Right lobe of liver (tissue), 6 donors: ENCODE results near the gene TTC31. TPM values are rescaled to one million over a fixed set of nuclear protein-coding genes. Genes with fewer than 3 reads are reported as not detected.

ENCODE experiments used
- ATAC-seq, 4 donors: fragments of 200-7000 bp; cut with Tn5 transposase; one replicate each; pipeline ENCODE4 v1.9.1; 2020; ENCODE audit warnings: mild to moderate bottlenecking in 4 of 4, moderate library complexity in 4 of 4
- DNase-seq, 3 donors: peaks; one replicate each; pipeline ENCODE4 v3.0.0-alpha.2; 2020
- H3K27ac ChIP-seq, 3 donors: fragments of 200-600 bp; one replicate each; pipeline ENCODE4 v1.8.0; 2022
- H3K27me3 ChIP-seq, 2 donors: fragments of 200-600 bp; one replicate each; pipeline ENCODE4 v1.8.0; 2022
- H3K36me3 ChIP-seq, 4 donors: fragments of 200-600 bp; sonication (generic) in 1 of 4; one replicate each; pipeline versions ENCODE4 v1.5.1 to v1.8.0; 2017 to 2022; ENCODE audit warnings: control low read depth in 1 of 4
- H3K4me1 ChIP-seq, 4 donors: fragments of 200-600 bp; sonication (generic) in 1 of 4; one replicate each; pipeline versions ENCODE4 v1.5.1 to v1.8.0; 2017 to 2022; ENCODE audit warnings: control low read depth in 1 of 4
- H3K4me3 ChIP-seq, 3 donors: fragments of 200-600 bp; one replicate each; pipeline ENCODE4 v1.8.0; 2022
- H3K9me3 ChIP-seq, 4 donors: fragments of 200-600 bp; sonication (generic) in 1 of 4; one replicate each; pipeline versions ENCODE4 v1.5.1 to v1.8.0; 2017 to 2022; ENCODE audit warnings: control low read depth in 1 of 4
- CTCF ChIP-seq, 4 donors: fragments of 200-600 bp in 3 of 4; fragments of 450-650 bp in 1 of 4; IDR thresholded peaks; one replicate each; pipeline versions ENCODE4 v1.5.1 to v1.8.0; 2016 to 2022; ENCODE audit warnings: antibody characterized with exemption in 4 of 4, mild to moderate bottlenecking in 2 of 4
- POLR2A ChIP-seq: fragments of 450-650 bp; IDR thresholded peaks from one replicate; pipeline ENCODE4 v1.6.1; 2017; ENCODE audit warnings: antibody characterized with exemption, mild to moderate bottlenecking
- WGBS: methylation state at CpG from one replicate; pipeline ENCODE4 v1.1.6; 2018; ENCODE audit warnings: low coverage, low lambda C conversion rate; ENCODE audit not compliant: insufficient coverage; ENCODE audit errors: missing lambda C conversion rate; 5-methylcytosine and 5-hydroxymethylcytosine counted together
- intact Hi-C, 2 donors: fragments of 100-400 bp; cut with DNase I; formaldehyde crosslinking; loops; one replicate each; pipeline versions ENCODE4 v1.11.2 to v1.14.1; 2022
- long read RNA-seq: library from polyadenylated mRNA; unstranded; transcript quantifications from one replicate; pipeline ENCODE4 v2.0.0, GENCODE V29; 2019
- total RNA-seq, 6 experiments: library from RNA; depleted of rRNA in 2 of 6; stranded (reverse); fragments of >200 nt in 2 of 6; fragmentation: NEBNext Ultra II Directional in 3 of 6; extraction: Animal tissue kit (Norgen Biotek cat#: 25700) in 3 of 6; gene quantifications; one replicate each; pipeline versions ENCODE4 v1.1.0 to v1.2.4, GENCODE V29; 2016 to 2023
- donor health status: DM: no; HTN: yes; CAD: no.
- donor health status: DM: no; HTN: no; CAD: no.
- donor health status: DM: no; HTN: no; CAD: no.
- donor health status: DM: no; HTN: yes; CAD: no.
- donor health status: DM: no; HTN: yes; CAD: no.

The TTC31 gene
- total RNA-seq: 10 to 100 TPM; 14.5 to 31.5 (median 26.7) TPM
- long read RNA-seq, partial matches to known transcripts: 0 of 2 reads
- long read RNA-seq, other reads (novel, unspliced or antisense): 1 of 2 reads

GRCh38 chr2:74482801-74483674 lies at the start of gene TTC31, which contains the start of gene CCDC142:
Gene TTC31, plus strand, starts transcription at chr2:74483081. Its CDS starts 15 bp downstream, at chr2:74483096.
Gene CCDC142, minus strand, starts transcription at chr2:74482998. Its CDS starts 161 bp downstream, at chr2:74482837.
- Histone ChIP-seq H3K4me1 (peaks cover 0 to 48% (median 16%) of the 10 kb centered on the region in 4 donors), H3K27me3 (no peaks in the 10 kb centered on the region), H3K27ac (peak within 1 kb of the TSS; percentile 71 to 84 (median 80)), H3K9me3 (no peaks in the 10 kb centered on the region), H3K4me3 (peak within 1 kb of the TSS; percentile 93 to 99 (median 97)), H3K36me3 (peaks cover 0 to 16% (median 2%) of the 10 kb centered on the region in 4 donors)
- WGBS: under 1% methylated on average over 35 of the region's 50 CpGs
- intact Hi-C loops: no loop called here
- TF ChIP-seq CTCF (IDR thresholded peaks at IDR 0.05) (peak; percentile 88 to 92 (median 90)), POLR2A (peak; percentile 57)
- ATAC-seq (peak; percentile 92 to 95 (median 93)), DNase-seq (peak; percentile 95 to 97 (median 96))

GRCh38 chr2:74436111-74436805 lies 46.6 kb upstream of the TTC31 start:
- TF ChIP-seq POLR2A (no peak), CTCF (IDR thresholded peaks at IDR 0.05) (no peak)
- H3K4me3 ChIP-seq: no peak overlapping the region
- ATAC-seq (no peak), DNase-seq (peak in 1 of 3 donors; percentile 45)
- peaks cover 0 to 13% (median 3%) of the 10 kb centered on the region in 4 donors for H3K36me3 ChIP-seq
- intact Hi-C loops: no loop called here
- no peaks in the 10 kb centered on the region for H3K9me3 ChIP-seq
- no peaks in the 10 kb centered on the region for H3K27me3 ChIP-seq
- 100% methylated on average over 2 of the region's 43 CpGs for WGBS
- H3K4me1 ChIP-seq: peaks cover 0 to 32% (median 11%) of the 10 kb centered on the region in 4 donors
- H3K27ac ChIP-seq: no peak overlapping the region

GRCh38 chr2:74436848-74437695 lies 45.8 kb upstream of the TTC31 start:
- H3K9me3 ChIP-seq: no peaks in the 10 kb centered on the region
- H3K4me1 ChIP-seq: peaks cover 0 to 27% (median 9%) of the 10 kb centered on the region in 4 donors
- no peak for TF ChIP-seq CTCF (IDR thresholded peaks at IDR 0.05)
- TF ChIP-seq POLR2A: no peak
- DNase-seq: no peak
- 69% methylated on average over 4 of the region's 6 CpGs for WGBS
- H3K36me3 ChIP-seq: peaks cover 0 to 6% (median 2%) of the 10 kb centered on the region in 4 donors
- H3K27ac ChIP-seq: no peak overlapping the region
- ATAC-seq: no peak
- no peak overlapping the region for H3K4me3 ChIP-seq
- intact Hi-C loops: no loop called here
- no peaks in the 10 kb centered on the region for H3K27me3 ChIP-seq

GRCh38 chr2:74438248-74438647 lies 44.6 kb upstream of the TTC31 start:
- peaks cover 0 to 3% (median 0%) of the 10 kb centered on the region in 4 donors for H3K36me3 ChIP-seq
- no peak overlapping the region for H3K27ac ChIP-seq
- peaks cover 0 to 36% (median 12%) of the 10 kb centered on the region in 4 donors for H3K4me1 ChIP-seq
- H3K27me3 ChIP-seq: no peaks in the 10 kb centered on the region
- intact Hi-C loops: no loop called here
- H3K9me3 ChIP-seq: no peaks in the 10 kb centered on the region
- no peak overlapping the region for H3K4me3 ChIP-seq
- WGBS: 100% methylated on average over 1 of the region's 1 CpG
- ATAC-seq (no peak), DNase-seq (no peak)
- TF ChIP-seq CTCF (IDR thresholded peaks at IDR 0.05) (no peak), POLR2A (no peak)
